Vagina (tissue), 2 donors: Measurements from ENCODE around the gene ESRRA.

ENCODE experiments used
- CTCF ChIP-seq, 3 experiments: fragments of 450-650 bp in 2 of 3; fragments of 200-600 bp in 1 of 3; sonication (generic) in 1 of 3; IDR thresholded peaks; one replicate each; pipeline ENCODE4 v1.5.1; 2017 to 2019; ENCODE audit warnings: antibody characterized with exemption in 3 of 3, mild to moderate bottlenecking in 2 of 3, moderate library complexity in 2 of 3
- POLR2A ChIP-seq, 2 donors: fragments of 450-650 bp; IDR thresholded peaks; one replicate each; pipeline ENCODE4 v1.6.1; 2017; ENCODE audit warnings: antibody characterized with exemption in 2 of 2, mild to moderate bottlenecking in 2 of 2, moderate library complexity in 2 of 2
- POLR2AphosphoS5 ChIP-seq, 2 donors: sonication (generic); formaldehyde crosslinking; IDR thresholded peaks; one replicate each; pipeline ENCODE4 v1.9.0; 2017; ENCODE audit warnings: antibody characterized with exemption in 2 of 2, mild to moderate bottlenecking in 2 of 2, low read depth in 1 of 2; ENCODE audit not compliant: insufficient read depth in 1 of 2

- TF ChIP-seq CTCF (IDR thresholded peaks at IDR 0.05) (no peak), POLR2AphosphoS5 (IDR thresholded peaks at IDR 0.05; ENCODE audit: insufficient read depth in 1 of 2, low read depth in 1 of 2) (no peak), POLR2A (IDR thresholded peaks at IDR 0.05) (no peak)
These were observed 28.5 kb upstream of the ESRRA start for GRCh38 chr11:64276653-64277431.
